Measurements from ENCODE around the gene EFCAB3. TPM values are rescaled to one million over a fixed set of nuclear protein-coding genes. Genes with fewer than 3 reads are reported as not detected.
"Not testable (repeated sequence)": the region's sequence is repeated elsewhere in the genome, so short reads cannot be mapped to it uniquely, and the experiment has no call there.

EFCAB3 gene
- total RNA-seq: not detected

- H3K36me3 Mint-ChIP-seq (ENCODE audit: insufficient read depth): no peaks in the 10 kb centered on the region
- no peak for DNase-seq
- no peak within 1 kb of the TSS for H3K4me3 Mint-ChIP-seq
- ATAC-seq: no peak
- no peaks in the 10 kb centered on the region for H3K9me3 Mint-ChIP-seq
- no peaks in the 10 kb centered on the region for H3K4me1 Mint-ChIP-seq (ENCODE audit: low read depth)
- H3K27me3 Mint-ChIP-seq (ENCODE audit: low read depth): peaks cover 14% of the 10 kb centered on the region
Measured at GRCh38 chr17:62380253-62380652, at the start of gene EFCAB3. TSS of gene EFCAB3 (plus strand) at chr17:62380553. CDS start at chr17:62382980, 2,427 bp downstream.

GRCh38 chr17:62336527-62336926 lies 43.8 kb upstream of the EFCAB3 start:
- DNase-seq (no peak), ATAC-seq (no peak)
- Mint-ChIP-seq H3K4me3 (no peak overlapping the region), H3K27me3 (ENCODE audit: low read depth) (peaks cover 6% of the 10 kb centered on the region), H3K36me3 (ENCODE audit: insufficient read depth) (peaks cover 2% of the 10 kb centered on the region), H3K9me3 (peaks cover 5% of the 10 kb centered on the region), H3K4me1 (ENCODE audit: low read depth) (no peaks in the 10 kb centered on the region)

- Mint-ChIP-seq H3K4me1 (ENCODE audit: low read depth) (no peaks in the 10 kb centered on the region), H3K27me3 (ENCODE audit: low read depth) (peaks cover 21% of the 10 kb centered on the region), H3K4me3 (no peak overlapping the region), H3K36me3 (ENCODE audit: insufficient read depth) (no peaks in the 10 kb centered on the region), H3K9me3 (no peaks in the 10 kb centered on the region)
- DNase-seq (no peak), ATAC-seq (no peak)
Measured at GRCh38 chr17:62343764-62344270, 36.5 kb upstream of the EFCAB3 start.

- DNase-seq: no peak
- H3K4me1 Mint-ChIP-seq (ENCODE audit: low read depth): no peaks in the 10 kb centered on the region
- no peaks in the 10 kb centered on the region for H3K9me3 Mint-ChIP-seq
- H3K36me3 Mint-ChIP-seq (ENCODE audit: insufficient read depth): no peaks in the 10 kb centered on the region
- no peak overlapping the region for H3K4me3 Mint-ChIP-seq
- ATAC-seq: no peak
- H3K27me3 Mint-ChIP-seq (ENCODE audit: low read depth): peaks cover 49% of the 10 kb centered on the region
Measured at GRCh38 chr17:62351176-62351575, 29.2 kb upstream of the EFCAB3 start.

GRCh38 chr17:62366191-62366590 lies 14.2 kb upstream of the EFCAB3 start:
- Mint-ChIP-seq H3K9me3 (no peaks in the 10 kb centered on the region), H3K27me3 (ENCODE audit: low read depth) (no peaks in the 10 kb centered on the region), H3K4me1 (ENCODE audit: low read depth) (no peaks in the 10 kb centered on the region), H3K36me3 (ENCODE audit: insufficient read depth) (no peaks in the 10 kb centered on the region), H3K4me3 (no peak overlapping the region)
- DNase-seq (no peak), ATAC-seq (no peak)

- DNase-seq (no peak), ATAC-seq (no peak)
- H3K27me3 Mint-ChIP-seq (ENCODE audit: low read depth): peaks cover 15% of the 10 kb centered on the region
- no peaks in the 10 kb centered on the region for H3K4me1 Mint-ChIP-seq (ENCODE audit: low read depth)
- no peaks in the 10 kb centered on the region for H3K9me3 Mint-ChIP-seq
- H3K36me3 Mint-ChIP-seq (ENCODE audit: insufficient read depth): no peaks in the 10 kb centered on the region
- H3K4me3 Mint-ChIP-seq: no peak overlapping the region
Measured at GRCh38 chr17:62381561-62381960, 1.2 kb downstream of the EFCAB3 start.

GRCh38 chr17:62388856-62389255 lies 8.5 kb downstream of the EFCAB3 start:
- H3K27me3 Mint-ChIP-seq (ENCODE audit: low read depth): peaks cover 14% of the 10 kb centered on the region
- H3K9me3 Mint-ChIP-seq: no peaks in the 10 kb centered on the region
- H3K36me3 Mint-ChIP-seq (ENCODE audit: insufficient read depth): no peaks in the 10 kb centered on the region
- ATAC-seq (no peak), DNase-seq (no peak)
- no peak overlapping the region for H3K4me3 Mint-ChIP-seq
- H3K4me1 Mint-ChIP-seq (ENCODE audit: low read depth): no peaks in the 10 kb centered on the region

GRCh38 chr17:62392908-62393307 lies 12.6 kb downstream of the EFCAB3 start:
- ATAC-seq: no peak
- no peak for DNase-seq
- Mint-ChIP-seq H3K4me3 (no peak overlapping the region), H3K4me1 (ENCODE audit: low read depth) (no peaks in the 10 kb centered on the region), H3K27me3 (ENCODE audit: low read depth) (peaks cover 15% of the 10 kb centered on the region), H3K36me3 (ENCODE audit: insufficient read depth) (no peaks in the 10 kb centered on the region), H3K9me3 (no peaks in the 10 kb centered on the region)

- Mint-ChIP-seq H3K27me3 (ENCODE audit: low read depth) (peaks cover 32% of the 10 kb centered on the region), H3K4me3 (no peak overlapping the region), H3K4me1 (ENCODE audit: low read depth) (no peaks in the 10 kb centered on the region), H3K36me3 (ENCODE audit: insufficient read depth) (no peaks in the 10 kb centered on the region), H3K9me3 (peaks cover 3% of the 10 kb centered on the region)
- DNase-seq (no peak), ATAC-seq (no peak)
Measured at GRCh38 chr17:62398891-62399290, 18.5 kb downstream of the EFCAB3 start.

GRCh38 chr17:62405451-62405850 lies 25.1 kb downstream of the EFCAB3 start:
- H3K9me3 Mint-ChIP-seq: peaks cover 3% of the 10 kb centered on the region
- DNase-seq (no peak), ATAC-seq (no peak)
- no peaks in the 10 kb centered on the region for H3K36me3 Mint-ChIP-seq (ENCODE audit: insufficient read depth)
- peaks cover 25% of the 10 kb centered on the region for H3K27me3 Mint-ChIP-seq (ENCODE audit: low read depth)
- H3K4me3 Mint-ChIP-seq: no peak overlapping the region
- no peaks in the 10 kb centered on the region for H3K4me1 Mint-ChIP-seq (ENCODE audit: low read depth)

- not testable (repeated sequence) for H3K9me3 Mint-ChIP-seq; DNase-seq; H3K27me3 Mint-ChIP-seq (ENCODE audit: low read depth); ATAC-seq; H3K4me1 Mint-ChIP-seq (ENCODE audit: low read depth); H3K36me3 Mint-ChIP-seq (ENCODE audit: insufficient read depth); H3K4me3 Mint-ChIP-seq
Measured at GRCh38 chr17:62413090-62413489, 32.7 kb downstream of the EFCAB3 start.

- DNase-seq: peak; percentile 73
Measured at GRCh38 chr17:62423647-62424461, 43.5 kb downstream of the EFCAB3 start, which contains the start of gene METTL2A. TSS of gene METTL2A (plus strand) at chr17:62423897. CDS start at chr17:62423903, 6 bp downstream.

GRCh38 chr17:62426214-62426613 lies 45.9 kb downstream of the EFCAB3 start:
- not testable (repeated sequence) for DNase-seq; H3K9me3 Mint-ChIP-seq; H3K27me3 Mint-ChIP-seq (ENCODE audit: low read depth); ATAC-seq
- peaks cover 25% of the 10 kb centered on the region for H3K4me1 Mint-ChIP-seq (ENCODE audit: low read depth)
- H3K4me3 Mint-ChIP-seq: peak overlapping the region; percentile 31
- H3K36me3 Mint-ChIP-seq (ENCODE audit: insufficient read depth): peaks cover 11% of the 10 kb centered on the region

More at GRCh38 chr17:62423647-62424461, 43.5 kb downstream of the EFCAB3 start, which contains the start of gene METTL2A:
- not testable (repeated sequence) for H3K9me3 Mint-ChIP-seq; H3K27me3 Mint-ChIP-seq (ENCODE audit: low read depth); H3K36me3 Mint-ChIP-seq (ENCODE audit: insufficient read depth)
- H3K4me1 Mint-ChIP-seq (ENCODE audit: low read depth): peaks cover 25% of the 10 kb centered on the region
- H3K4me3 Mint-ChIP-seq: peak within 1 kb of the TSS; percentile 99
- peak; percentile 95 to 96 for ATAC-seq

GRCh38 chr17:62435251-62435650 lies 54.9 kb downstream of the EFCAB3 start:
- H3K9me3 Mint-ChIP-seq; H3K27me3 Mint-ChIP-seq (ENCODE audit: low read depth); H3K4me3 Mint-ChIP-seq; DNase-seq; ATAC-seq; H3K4me1 Mint-ChIP-seq (ENCODE audit: low read depth): not testable (repeated sequence)
- peaks cover 22% of the 10 kb centered on the region for H3K36me3 Mint-ChIP-seq (ENCODE audit: insufficient read depth)

GRCh38 chr17:62441181-62441580 lies 60.8 kb downstream of the EFCAB3 start:
- not testable (repeated sequence) for H3K4me3 Mint-ChIP-seq; DNase-seq; H3K27me3 Mint-ChIP-seq (ENCODE audit: low read depth); H3K9me3 Mint-ChIP-seq; ATAC-seq; H3K4me1 Mint-ChIP-seq (ENCODE audit: low read depth)
- H3K36me3 Mint-ChIP-seq (ENCODE audit: insufficient read depth): peaks cover 33% of the 10 kb centered on the region
